ENCODE data around the gene ARHGEF39. TPM values are rescaled to one million over a fixed set of nuclear protein-coding genes. Genes with fewer than 3 reads are reported as not detected.

ARHGEF39 gene
- polyA plus RNA-seq, 2 of the 4 experiments (the other 2 are of a cell fraction) = 17.6 to 19.5 TPM

DNA sequence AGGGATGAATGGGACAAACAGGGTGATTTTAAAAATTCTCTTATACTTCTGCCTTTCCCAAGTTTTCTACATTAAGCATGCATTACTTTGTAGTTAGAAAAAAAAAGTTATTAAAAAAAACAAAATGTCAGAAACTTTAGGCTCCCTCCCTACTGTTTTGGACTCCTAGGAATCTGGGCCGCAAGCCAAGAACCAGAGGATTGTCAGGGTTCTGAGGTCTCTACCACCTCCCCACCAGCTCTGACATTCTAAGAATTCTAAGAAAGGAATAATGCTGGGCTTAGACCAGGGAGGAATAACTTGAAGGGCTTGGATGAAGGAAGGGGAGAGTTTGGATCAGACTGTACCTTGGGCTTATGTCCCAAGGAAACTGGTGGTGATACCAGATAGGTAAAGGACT lies 1.1 kb upstream of the ARHGEF39 start:
- H3K4me3 ChIP-seq = no peak overlapping the region
- WGBS (ENCODE audit: missing lambda C conversion rate) = 91% methylated on average over 1 of the region's 1 CpG
- POLR2A ChIA-PET = interaction anchor here (2.3 to 2.6 kb wide), 2 partner anchors 25 to 66 kb away, joined by 16 to 21 read pairs; partner anchors contain the start of genes CREB3, TLN1 and TPM2
- peak overlapping the region; percentile 94 to 97; a peak in 4 of 6 replicates for H3K27ac ChIP-seq
- no peak for DNase-seq (ENCODE audit: low read depth in 1 of 2, low spot score in 1 of 2)
- CTCF ChIA-PET = interaction anchor here (1.4 to 21.5 kb wide), 10 partner anchors 9 to 147 kb away, joined by 3 to 498 read pairs (median 12); partner anchors contain the start of genes CA9, CREB3, TLN1 and TPM2
- H3K9me3 ChIP-seq = no peaks in the 10 kb centered on the region
- FAIRE-seq = no peak
- TF ChIP-seq CEBPB (IDR thresholded peaks at IDR 0.05) = no peak
- no peak for TF ChIP-seq CHD4 (IDR thresholded peaks at IDR 0.05; ENCODE audit: borderline replicate concordance)
- TF ChIP-seq HMGXB4 (CRISPR knock-in tag; IDR thresholded peaks at IDR 0.05; ENCODE audit: borderline replicate concordance) = no peak
- no peak for TF ChIP-seq FOXS1 (CRISPR knock-in tag; IDR thresholded peaks at IDR 0.05)
- TF ChIP-seq TP53 (CRISPR knock-in tag; IDR thresholded peaks at IDR 0.05) = no peak
- TF ChIP-seq HDAC2 (IDR thresholded peaks at IDR 0.05) = no peak
- no peak for TF ChIP-seq E2F6 (IDR thresholded peaks at IDR 0.05; ENCODE audit: borderline replicate concordance, low read depth)
- TF ChIP-seq REST (IDR thresholded peaks at IDR 0.05) = no peak
- peak overlapping the region; percentile 98 for H3K4me2 ChIP-seq
- H3K4me1 ChIP-seq = peaks cover 52% of the 10 kb centered on the region
- ATAC-seq = no peak

GRCh38 chr9:35665471-35665818 lies 450 bp upstream of the ARHGEF39 start:
- ChIA-PET POLR2A (interaction anchor here (1.0 to 2.6 kb wide), 7 partner anchors 19 to 84 kb away, joined by 3 to 21 read pairs (median 4); partner anchors contain the start of genes CREB3, GBA2, RGP1 and TLN1), CTCF (interaction anchor here (1.1 to 21.5 kb wide), 12 partner anchors 9 to 216 kb away, joined by 3 to 498 read pairs (median 9); partner anchors contain the start of genes CA9, CREB3, TLN1 and TPM2)
- FAIRE-seq (no peak), DNase-seq (ENCODE audit: low read depth in 1 of 2, low spot score in 1 of 2) (no peak), ATAC-seq (no peak)
- H3K4me1 ChIP-seq = peaks cover 56% of the 10 kb centered on the region
- no peaks in the 10 kb centered on the region for H3K9me3 ChIP-seq
- 0 out of 5 replicates have a peak, but pooled peaks of 1 of the 2 experiments have one; percentile 4 for TF ChIP-seq RAD21 (conservative IDR thresholded peaks at IDR 0.05 in 1 of 2, IDR thresholded peaks at IDR 0.05 in 1 of 2)
- TF ChIP-seq, protein P1, sequence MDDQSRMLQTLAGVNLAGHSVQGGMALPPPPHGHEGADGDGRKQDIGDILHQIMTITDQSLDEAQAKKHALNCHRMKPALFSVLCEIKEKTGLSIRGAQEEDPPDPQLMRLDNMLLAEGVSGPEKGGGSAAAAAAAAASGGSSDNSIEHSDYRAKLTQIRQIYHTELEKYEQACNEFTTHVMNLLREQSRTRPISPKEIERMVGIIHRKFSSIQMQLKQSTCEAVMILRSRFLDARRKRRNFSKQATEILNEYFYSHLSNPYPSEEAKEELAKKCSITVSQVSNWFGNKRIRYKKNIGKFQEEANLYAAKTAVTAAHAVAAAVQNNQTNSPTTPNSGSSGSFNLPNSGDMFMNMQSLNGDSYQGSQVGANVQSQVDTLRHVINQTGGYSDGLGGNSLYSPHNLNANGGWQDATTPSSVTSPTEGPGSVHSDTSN (IDR thresholded peaks at IDR 0.05) = no peak
- peak overlapping the region; percentile 94 to 97 for H3K27ac ChIP-seq
- WGBS (ENCODE audit: missing lambda C conversion rate) = 39% methylated on average over 5 of the region's 5 CpGs
- peak overlapping the region; percentile 71 for H3K4me3 ChIP-seq
- H3K4me2 ChIP-seq = peak overlapping the region; percentile 98

GRCh38 chr9:35662437-35662836 lies 2.6 kb downstream of the ARHGEF39 start:
- no peak for ATAC-seq
- no peaks in the 10 kb centered on the region for H3K9me3 ChIP-seq
- ChIA-PET POLR2A (no interaction called here), CTCF (interaction anchor here (0.9 to 21.5 kb wide), 10 partner anchors 13 to 116 kb away, joined by 3 to 498 read pairs (median 12); partner anchors contain the start of genes CA9, CREB3, GBA2 and RGP1)
- no peak for FAIRE-seq
- H3K4me1 ChIP-seq = peaks cover 42% of the 10 kb centered on the region
- no peak overlapping the region for H3K4me3 ChIP-seq
- no peak overlapping the region for H3K27ac ChIP-seq
- no peak for DNase-seq (ENCODE audit: low read depth in 1 of 2, low spot score in 1 of 2)
- 99% methylated on average over 5 of the region's 7 CpGs for WGBS (ENCODE audit: missing lambda C conversion rate)
- H3K4me2 ChIP-seq = no peak overlapping the region
- TF ChIP-seq, protein P1 (IDR thresholded peaks at IDR 0.05) = no peak
- no peak for TF ChIP-seq PHF8 (IDR thresholded peaks at IDR 0.05; ENCODE audit: borderline replicate concordance, low read depth)
- TF ChIP-seq KDM1A (IDR thresholded peaks at IDR 0.05; ENCODE audit: low read depth) = no peak
- no peak for TF ChIP-seq ZSCAN20 (CRISPR knock-in tag; IDR thresholded peaks at IDR 0.05)
- no peak for TF ChIP-seq RAD21 (conservative IDR thresholded peaks at IDR 0.05 in 1 of 2, IDR thresholded peaks at IDR 0.05 in 1 of 2)
- TF ChIP-seq GATA3 (IDR thresholded peaks at IDR 0.05; ENCODE audit: borderline replicate concordance) = no peak
- TF ChIP-seq ZC3H11A (IDR thresholded peaks at IDR 0.05) = no peak
- TF ChIP-seq E2F6 (IDR thresholded peaks at IDR 0.05; ENCODE audit: borderline replicate concordance, low read depth) = no peak
- TF ChIP-seq, protein P2, sequence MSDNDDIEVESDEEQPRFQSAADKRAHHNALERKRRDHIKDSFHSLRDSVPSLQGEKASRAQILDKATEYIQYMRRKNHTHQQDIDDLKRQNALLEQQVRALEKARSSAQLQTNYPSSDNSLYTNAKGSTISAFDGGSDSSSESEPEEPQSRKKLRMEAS (IDR thresholded peaks at IDR 0.05) = no peak
- TF ChIP-seq, protein P3, sequence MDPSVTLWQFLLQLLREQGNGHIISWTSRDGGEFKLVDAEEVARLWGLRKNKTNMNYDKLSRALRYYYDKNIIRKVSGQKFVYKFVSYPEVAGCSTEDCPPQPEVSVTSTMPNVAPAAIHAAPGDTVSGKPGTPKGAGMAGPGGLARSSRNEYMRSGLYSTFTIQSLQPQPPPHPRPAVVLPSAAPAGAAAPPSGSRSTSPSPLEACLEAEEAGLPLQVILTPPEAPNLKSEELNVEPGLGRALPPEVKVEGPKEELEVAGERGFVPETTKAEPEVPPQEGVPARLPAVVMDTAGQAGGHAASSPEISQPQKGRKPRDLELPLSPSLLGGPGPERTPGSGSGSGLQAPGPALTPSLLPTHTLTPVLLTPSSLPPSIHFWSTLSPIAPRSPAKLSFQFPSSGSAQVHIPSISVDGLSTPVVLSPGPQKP (IDR thresholded peaks at IDR 0.05; ENCODE audit: low read depth, low read length) = no peak
- TF ChIP-seq ESRRA (IDR thresholded peaks at IDR 0.05; ENCODE audit: borderline replicate concordance, low read length) = no peak
- TF ChIP-seq RARB (CRISPR knock-in tag; IDR thresholded peaks at IDR 0.05) = no peak
- no peak for TF ChIP-seq RNF2 (IDR thresholded peaks at IDR 0.05; ENCODE audit: borderline replicate concordance, low read depth)
- TF ChIP-seq NR3C1 (IDR thresholded peaks at IDR 0.05) = no peak

All from A549 (cell line).